Lower leg skin (tissue), 3 donors: Measurements from ENCODE around the gene SRSF2.

ENCODE experiments used
- POLR2A ChIP-seq, 2 donors: fragments of 450-650 bp; IDR thresholded peaks; one replicate each; pipeline ENCODE4 v1.6.1; 2016 to 2017; ENCODE audit warnings: antibody characterized with exemption in 2 of 2, mild to moderate bottlenecking in 1 of 2, moderate library complexity in 1 of 2
- TF ChIP-seq, protein P1 (sequence below), 3 donors: fragments of 450-650 bp; IDR thresholded peaks; one replicate each; pipeline ENCODE4 v1.5.1; 2016; ENCODE audit warnings: antibody characterized with exemption in 3 of 3, mild to moderate bottlenecking in 3 of 3, moderate library complexity in 2 of 3

GRCh38 chr17:76700270-76700616 lies 36.9 kb downstream of the SRSF2 start:
- TF ChIP-seq, protein P1, sequence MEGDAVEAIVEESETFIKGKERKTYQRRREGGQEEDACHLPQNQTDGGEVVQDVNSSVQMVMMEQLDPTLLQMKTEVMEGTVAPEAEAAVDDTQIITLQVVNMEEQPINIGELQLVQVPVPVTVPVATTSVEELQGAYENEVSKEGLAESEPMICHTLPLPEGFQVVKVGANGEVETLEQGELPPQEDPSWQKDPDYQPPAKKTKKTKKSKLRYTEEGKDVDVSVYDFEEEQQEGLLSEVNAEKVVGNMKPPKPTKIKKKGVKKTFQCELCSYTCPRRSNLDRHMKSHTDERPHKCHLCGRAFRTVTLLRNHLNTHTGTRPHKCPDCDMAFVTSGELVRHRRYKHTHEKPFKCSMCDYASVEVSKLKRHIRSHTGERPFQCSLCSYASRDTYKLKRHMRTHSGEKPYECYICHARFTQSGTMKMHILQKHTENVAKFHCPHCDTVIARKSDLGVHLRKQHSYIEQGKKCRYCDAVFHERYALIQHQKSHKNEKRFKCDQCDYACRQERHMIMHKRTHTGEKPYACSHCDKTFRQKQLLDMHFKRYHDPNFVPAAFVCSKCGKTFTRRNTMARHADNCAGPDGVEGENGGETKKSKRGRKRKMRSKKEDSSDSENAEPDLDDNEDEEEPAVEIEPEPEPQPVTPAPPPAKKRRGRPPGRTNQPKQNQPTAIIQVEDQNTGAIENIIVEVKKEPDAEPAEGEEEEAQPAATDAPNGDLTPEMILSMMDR (IDR thresholded peaks at IDR 0.05): no peak
- TF ChIP-seq POLR2A (IDR thresholded peaks at IDR 0.05): no peak
